OCI-LY7 (cell line): ENCODE measurements around the gene SUSD4.

ENCODE experiments used
- CTCF ChIP-seq: fragments of 200-600 bp; sonication (generic); conservative IDR thresholded peaks from 2 replicates; pipeline ENCODE4 v1.5.1; 2014; ENCODE audit warnings: mild to moderate bottlenecking, antibody characterized with exemption, low read length, moderate library complexity, mixed read lengths
- EZH2phosphoT487 ChIP-seq: fragments of 200-600 bp; sonication (generic); IDR thresholded peaks from 2 replicates; pipeline ENCODE4 v1.6.1; 2018; ENCODE audit warnings: low read depth, borderline replicate concordance, mild to moderate bottlenecking, mixed run types, antibody characterized with exemption, low read length, moderate library complexity, mixed read lengths

- no peak for TF ChIP-seq CTCF
- no peak for TF ChIP-seq EZH2phosphoT487
These were observed 104.5 kb downstream of the SUSD4 start for GRCh38 chr1:223259462-223259861.
